Psoas muscle (tissue), 8 donors: Measurements from ENCODE around the gene NIP7. TPM values are rescaled to one million over a fixed set of nuclear protein-coding genes. Genes with fewer than 3 reads are reported as not detected.
"Not testable (repeated sequence)": the region's sequence is repeated elsewhere in the genome, so short reads cannot be mapped to it uniquely, and the experiment has no call there.

ENCODE experiments used
- ATAC-seq, 4 donors: fragments of 200-7000 bp; cut with Tn5 transposase; one replicate each; pipeline ENCODE4 v1.9.1; 2020; ENCODE audit warnings: moderate library complexity in 3 of 4, mild to moderate bottlenecking in 2 of 4
- DNase-seq, 2 donors: peaks; one replicate each; pipeline ENCODE4 v3.0.0-alpha.2; 2020
- H3K27ac ChIP-seq: fragments of 200-600 bp; one replicate; pipeline ENCODE4 v1.8.0; 2022
- H3K27me3 ChIP-seq, 3 donors: fragments of 200-600 bp in 1 of 3; one replicate each; pipeline versions ENCODE4 v1.6.1 to v1.8.0; 2013 to 2022; ENCODE audit warnings: low read length in 2 of 3, mild to moderate bottlenecking in 2 of 3, moderate library complexity in 1 of 3; ENCODE audit not compliant: insufficient read depth in 3 of 3
- H3K36me3 ChIP-seq, 2 donors: fragments of 200-600 bp in 1 of 2; one replicate each; pipeline versions ENCODE4 v1.6.1 to v1.8.0; 2013 to 2022; ENCODE audit warnings: low read depth in 1 of 2, mild to moderate bottlenecking in 1 of 2, moderate library complexity in 1 of 2; ENCODE audit not compliant: insufficient read depth in 1 of 2
- H3K4me1 ChIP-seq: fragments of 200-600 bp; one replicate; pipeline ENCODE4 v1.8.0; 2022
- H3K4me3 ChIP-seq: fragments of 200-600 bp; one replicate; pipeline ENCODE4 v1.8.0; 2022; ENCODE audit warnings: mild to moderate bottlenecking
- H3K9me3 ChIP-seq: fragments of 200-600 bp; one replicate; pipeline ENCODE4 v1.8.0; 2022
- CTCF ChIP-seq: fragments of 200-600 bp; IDR thresholded peaks from one replicate; pipeline ENCODE4 v1.8.0; 2022; ENCODE audit warnings: antibody characterized with exemption
- WGBS, 3 donors: extraction: QIAGEN DNeasy Blood & Tissue Kit; methylation state at CpG; one replicate each; pipeline versions ENCODE4 v1.1.6 to v1.1.7; 2013; 5-methylcytosine and 5-hydroxymethylcytosine counted together
- intact Hi-C, 2 donors: fragments of 100-400 bp; cut with DNase I; formaldehyde crosslinking; loops; one replicate each; pipeline versions ENCODE4 v1.11.0 to v1.14.2; 2022
- long read RNA-seq, 2 donors: library from polyadenylated mRNA; unstranded; transcript quantifications; one replicate each; pipeline ENCODE4 v2.0.0, GENCODE V29; 2021
- polyA plus RNA-seq, 3 donors: library from polyadenylated mRNA; stranded (reverse); fragments of 200-250 nt; gene quantifications; one replicate each; pipeline ENCODE4 v1.2.3, GENCODE V29; 2013
- total RNA-seq, 4 donors: library from RNA; stranded (reverse); fragmentation: NEBNext Ultra II Directional in 2 of 4; extraction: Animal tissue kit (Norgen Biotek cat#: 25700) in 2 of 4; gene quantifications; one replicate each; pipeline versions ENCODE4 v1.2.1 to v1.2.4, GENCODE V29; 2021 to 2023
- donor health status: healthy with polysubstance abuse.
- donor health status: DM: no; HTN: no; CAD: no; lungs with moderate emphysema.
- donor health status: Bipolar disorder and iron deficiency.
- donor health status: healthy.
- donor health status: DM: yes; HTN: yes; CAD: no.
- donor health status: DM: no; HTN: no; CAD: no.
- donor health status: DM: no; HTN: no; CAD: no.
- donor health status: DM: yes; HTN: yes; CAD: no.

Gene NIP7
- total RNA-seq (10 to 100 TPM; 12.8 to 24.8 (median 16.6) TPM), polyA plus RNA-seq (10 to 100 TPM in 2 of 3 donors, 1 to 10 TPM in 1; 9.2 to 21.1 (median 15.6) TPM)
- long read RNA-seq, donor 1, transcript NIP7-201 (5 exons, 2,402 nt): major isoform, 13 of 13 reads
- long read RNA-seq, donor 1, partial matches to known transcripts: 0 of 13 reads
- long read RNA-seq, donor 1, other reads (novel, unspliced or antisense): 0 of 13 reads
- long read RNA-seq, donor 2, transcript NIP7-201 (5 exons, 2,402 nt): major isoform, 19 of 23 reads
- long read RNA-seq, donor 2, partial matches to known transcripts: 1 of 23 reads
- long read RNA-seq, donor 2, other reads (novel, unspliced or antisense): 1 of 23 reads

GRCh38 chr16:69339289-69340094, at the start of gene NIP7, which contains the start of gene COG8:
Gene NIP7 (plus strand): TSS chr16:69339772. CDS start chr16:69339830, 58 bp downstream.
Gene COG8 (minus strand): TSS chr16:69339564. CDS start chr16:69339552, 12 bp downstream.
- H3K4me1 ChIP-seq: peaks cover 23% of the 10 kb centered on the region
- intact Hi-C loops: loop anchor here (1.0 to 5.0 kb wide), 3 partner anchors 28 to 45 kb away; partner anchors contain the start of gene VPS4A (in 1 of the 2)
- ATAC-seq (peak; percentile 97 to 98 (median 98)), DNase-seq (peak; percentile 95 to 97)
- H3K9me3 ChIP-seq: no peaks in the 10 kb centered on the region
- peak within 1 kb of the TSS; percentile 94 for H3K27ac ChIP-seq
- peak within 1 kb of the TSS; percentile 91 for H3K4me3 ChIP-seq
- H3K27me3 ChIP-seq: no peaks in the 10 kb centered on the region
- H3K36me3 ChIP-seq: peaks cover 5 to 65% of the 10 kb centered on the region in 2 donors
- TF ChIP-seq CTCF: peak; percentile 79
- WGBS, 3 donors: 0 to 1% (median 1%) methylated on average over 74 to 77 of the region's 77 CpGs

GRCh38 chr16:69291657-69292056, 47.9 kb upstream of the NIP7 start:
- H3K4me3 ChIP-seq, DNase-seq, H3K27ac ChIP-seq, H3K36me3 ChIP-seq, H3K9me3 ChIP-seq, H3K27me3 ChIP-seq, ATAC-seq, intact Hi-C loops: not testable (repeated sequence)
- peaks cover 11% of the 10 kb centered on the region for H3K4me1 ChIP-seq
- 84 to 94% (median 89%) methylated on average over 6 to 9 of the region's 9 CpGs for WGBS, 3 donors

GRCh38 chr16:69293401-69293800, 46.2 kb upstream of the NIP7 start:
- H3K4me3 ChIP-seq: no peak overlapping the region
- intact Hi-C loops: no loop called here
- TF ChIP-seq CTCF: no peak
- H3K4me1 ChIP-seq: no peaks in the 10 kb centered on the region
- H3K36me3 ChIP-seq: no peaks in the 10 kb centered on the region
- no peaks in the 10 kb centered on the region for H3K9me3 ChIP-seq
- H3K27ac ChIP-seq: no peak overlapping the region
- WGBS, 3 donors: 49 to 57% (median 49%) methylated on average over 3 of the region's 3 CpGs
- no peak for DNase-seq
- H3K27me3 ChIP-seq: no peaks in the 10 kb centered on the region
- ATAC-seq: no peak

- intact Hi-C loops: no loop called here
- Histone ChIP-seq H3K27ac (no peak overlapping the region), H3K4me1 (no peaks in the 10 kb centered on the region), H3K36me3 (no peaks in the 10 kb centered on the region), H3K27me3 (no peaks in the 10 kb centered on the region), H3K9me3 (no peaks in the 10 kb centered on the region), H3K4me3 (no peak overlapping the region)
- 93 to 100% (median 96%) methylated on average over 1 of the region's 1 CpG for WGBS, 3 donors
- DNase-seq: no peak
- TF ChIP-seq CTCF: no peak
- ATAC-seq: no peak
These were observed 45.5 kb upstream of the NIP7 start for GRCh38 chr16:69294051-69294450.

- intact Hi-C loops, H3K27me3 ChIP-seq, H3K4me1 ChIP-seq, H3K4me3 ChIP-seq, ATAC-seq, H3K27ac ChIP-seq, H3K9me3 ChIP-seq, DNase-seq: not testable (repeated sequence)
- 97 to 98% (median 98%) methylated on average over 7 of the region's 7 CpGs for WGBS, 3 donors
- H3K36me3 ChIP-seq: peaks cover 0 to 26% of the 10 kb centered on the region in 2 donors
These were observed 42.8 kb upstream of the NIP7 start for GRCh38 chr16:69296771-69297170.
